ENCODE data around the gene EYA2.

DNA sequence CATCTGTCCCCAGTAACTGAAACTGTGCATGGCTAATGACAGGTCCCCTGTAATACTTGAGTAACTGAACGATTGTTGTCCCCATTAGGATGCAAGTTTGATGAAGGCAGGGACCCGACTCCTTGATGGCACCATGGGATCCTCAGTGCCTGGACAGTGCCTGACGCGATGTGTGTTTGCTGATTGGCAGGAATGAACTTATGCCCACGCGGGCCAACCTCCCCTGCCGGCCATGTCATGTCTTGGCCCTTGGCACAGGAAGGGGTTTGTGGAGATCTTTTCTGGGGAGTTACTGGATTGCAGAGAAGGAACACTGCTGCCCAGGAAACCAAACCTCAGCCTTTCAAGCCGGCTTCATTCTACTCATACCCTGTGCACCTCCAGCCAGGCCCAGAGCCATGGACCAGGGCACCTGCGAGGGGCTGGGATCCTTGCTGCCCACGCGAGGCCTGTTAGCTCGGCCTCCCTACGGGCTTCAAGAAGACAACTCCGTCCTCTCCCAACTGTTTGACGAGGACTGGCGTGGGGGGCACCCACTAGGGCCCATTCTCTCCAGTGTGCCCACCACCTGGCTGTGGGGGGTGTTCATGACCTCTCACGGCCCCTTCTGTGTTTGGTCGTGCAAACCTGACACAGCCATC, 314.0 kb downstream of the EYA2 start:
- TF ChIP-seq, protein P1, sequence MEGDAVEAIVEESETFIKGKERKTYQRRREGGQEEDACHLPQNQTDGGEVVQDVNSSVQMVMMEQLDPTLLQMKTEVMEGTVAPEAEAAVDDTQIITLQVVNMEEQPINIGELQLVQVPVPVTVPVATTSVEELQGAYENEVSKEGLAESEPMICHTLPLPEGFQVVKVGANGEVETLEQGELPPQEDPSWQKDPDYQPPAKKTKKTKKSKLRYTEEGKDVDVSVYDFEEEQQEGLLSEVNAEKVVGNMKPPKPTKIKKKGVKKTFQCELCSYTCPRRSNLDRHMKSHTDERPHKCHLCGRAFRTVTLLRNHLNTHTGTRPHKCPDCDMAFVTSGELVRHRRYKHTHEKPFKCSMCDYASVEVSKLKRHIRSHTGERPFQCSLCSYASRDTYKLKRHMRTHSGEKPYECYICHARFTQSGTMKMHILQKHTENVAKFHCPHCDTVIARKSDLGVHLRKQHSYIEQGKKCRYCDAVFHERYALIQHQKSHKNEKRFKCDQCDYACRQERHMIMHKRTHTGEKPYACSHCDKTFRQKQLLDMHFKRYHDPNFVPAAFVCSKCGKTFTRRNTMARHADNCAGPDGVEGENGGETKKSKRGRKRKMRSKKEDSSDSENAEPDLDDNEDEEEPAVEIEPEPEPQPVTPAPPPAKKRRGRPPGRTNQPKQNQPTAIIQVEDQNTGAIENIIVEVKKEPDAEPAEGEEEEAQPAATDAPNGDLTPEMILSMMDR (IDR thresholded peaks at IDR 0.05) = no peak
- TF ChIP-seq POLR2AphosphoS5 (IDR thresholded peaks at IDR 0.05) (no peak), POLR2A (IDR thresholded peaks at IDR 0.05) (no peak)

Measured in breast epithelium (tissue), 3 donors.